Coronary artery (tissue), 2 donors: ENCODE data around the gene BRD3OS.

Source experiments
- DNase-seq: peaks from one replicate; pipeline ENCODE4 v3.0.0-alpha.2; 2017; ENCODE audit warnings: low spot score
- H3K27ac ChIP-seq, 2 donors: fragments of 200-600 bp; sonication (generic); one replicate each; pipeline ENCODE4 v1.5.1; 2016 to 2019
- H3K4me3 ChIP-seq: fragments of 200-600 bp; sonication (generic); 2 replicates; pipeline ENCODE4 v1.5.1; 2016; ENCODE audit warnings: mild to moderate bottlenecking, moderate library complexity
- TF ChIP-seq, protein P1 (sequence below): fragments of 200-600 bp; sonication (generic); IDR thresholded peaks from one replicate; pipeline ENCODE4 v1.5.1; 2019; ENCODE audit warnings: antibody characterized with exemption

BRD3OS gene

DNA sequence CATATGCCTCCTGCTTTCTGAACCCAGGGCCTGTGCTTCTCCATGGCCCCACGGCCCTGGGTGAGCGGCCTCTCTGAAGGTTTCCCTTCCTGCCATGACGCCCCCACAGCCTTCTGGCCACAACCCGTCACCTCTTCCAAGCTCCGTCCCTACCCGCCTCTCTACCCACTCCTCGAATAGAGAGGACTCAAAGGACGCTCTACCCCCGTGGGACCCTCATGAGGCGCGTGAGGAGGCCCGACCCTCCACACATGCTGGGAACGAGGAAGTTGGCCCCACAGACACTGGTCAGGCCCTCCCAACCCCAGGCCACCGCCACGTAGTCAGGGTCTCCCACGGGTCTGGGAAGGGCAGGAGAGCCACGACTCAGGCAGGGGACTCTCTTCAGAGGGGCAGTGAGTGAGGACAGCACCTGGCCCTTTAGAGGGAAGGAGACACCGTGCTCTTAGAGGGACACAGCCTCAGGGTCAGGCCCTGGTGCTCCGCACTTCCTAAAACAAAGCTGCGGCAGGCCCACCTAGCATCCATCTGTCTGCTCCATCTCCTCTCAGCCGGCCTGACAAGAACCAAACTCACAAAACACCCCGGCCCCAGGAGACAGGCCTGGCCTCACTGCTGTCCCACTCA lies 37.3 kb downstream of the BRD3OS start:
- no peak for DNase-seq
- TF ChIP-seq, protein P1, sequence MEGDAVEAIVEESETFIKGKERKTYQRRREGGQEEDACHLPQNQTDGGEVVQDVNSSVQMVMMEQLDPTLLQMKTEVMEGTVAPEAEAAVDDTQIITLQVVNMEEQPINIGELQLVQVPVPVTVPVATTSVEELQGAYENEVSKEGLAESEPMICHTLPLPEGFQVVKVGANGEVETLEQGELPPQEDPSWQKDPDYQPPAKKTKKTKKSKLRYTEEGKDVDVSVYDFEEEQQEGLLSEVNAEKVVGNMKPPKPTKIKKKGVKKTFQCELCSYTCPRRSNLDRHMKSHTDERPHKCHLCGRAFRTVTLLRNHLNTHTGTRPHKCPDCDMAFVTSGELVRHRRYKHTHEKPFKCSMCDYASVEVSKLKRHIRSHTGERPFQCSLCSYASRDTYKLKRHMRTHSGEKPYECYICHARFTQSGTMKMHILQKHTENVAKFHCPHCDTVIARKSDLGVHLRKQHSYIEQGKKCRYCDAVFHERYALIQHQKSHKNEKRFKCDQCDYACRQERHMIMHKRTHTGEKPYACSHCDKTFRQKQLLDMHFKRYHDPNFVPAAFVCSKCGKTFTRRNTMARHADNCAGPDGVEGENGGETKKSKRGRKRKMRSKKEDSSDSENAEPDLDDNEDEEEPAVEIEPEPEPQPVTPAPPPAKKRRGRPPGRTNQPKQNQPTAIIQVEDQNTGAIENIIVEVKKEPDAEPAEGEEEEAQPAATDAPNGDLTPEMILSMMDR: no peak
- Histone ChIP-seq H3K27ac (no peak overlapping the region), H3K4me3 (no peak overlapping the region)

DNA sequence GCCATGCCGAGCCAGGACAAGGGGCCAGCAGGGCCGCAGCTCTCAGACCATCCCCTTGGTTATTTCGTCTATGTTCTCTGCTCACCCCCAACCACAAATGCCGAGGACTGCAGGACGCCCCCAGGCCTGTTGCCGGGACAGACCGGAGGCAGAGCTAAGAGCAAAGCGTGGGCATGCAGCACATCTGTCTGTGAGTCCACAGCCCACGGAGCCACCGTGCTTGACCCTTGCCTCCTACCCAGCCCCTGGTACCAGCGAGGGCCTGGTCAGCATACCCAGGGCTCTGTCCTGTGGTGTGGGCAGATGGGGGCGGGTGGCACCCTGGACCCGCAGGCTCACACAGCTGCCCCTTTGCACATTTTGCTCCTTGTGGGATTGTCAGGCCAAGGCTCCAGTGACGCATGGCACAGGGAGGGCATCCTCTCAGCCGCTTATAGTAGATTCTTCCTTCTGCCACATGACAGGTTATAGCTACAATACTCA lies 37.8 kb downstream of the BRD3OS start:
- H3K4me3 ChIP-seq: no peak overlapping the region
- H3K27ac ChIP-seq: no peak overlapping the region
- no peak for DNase-seq
- TF ChIP-seq, protein P1: no peak

DNA sequence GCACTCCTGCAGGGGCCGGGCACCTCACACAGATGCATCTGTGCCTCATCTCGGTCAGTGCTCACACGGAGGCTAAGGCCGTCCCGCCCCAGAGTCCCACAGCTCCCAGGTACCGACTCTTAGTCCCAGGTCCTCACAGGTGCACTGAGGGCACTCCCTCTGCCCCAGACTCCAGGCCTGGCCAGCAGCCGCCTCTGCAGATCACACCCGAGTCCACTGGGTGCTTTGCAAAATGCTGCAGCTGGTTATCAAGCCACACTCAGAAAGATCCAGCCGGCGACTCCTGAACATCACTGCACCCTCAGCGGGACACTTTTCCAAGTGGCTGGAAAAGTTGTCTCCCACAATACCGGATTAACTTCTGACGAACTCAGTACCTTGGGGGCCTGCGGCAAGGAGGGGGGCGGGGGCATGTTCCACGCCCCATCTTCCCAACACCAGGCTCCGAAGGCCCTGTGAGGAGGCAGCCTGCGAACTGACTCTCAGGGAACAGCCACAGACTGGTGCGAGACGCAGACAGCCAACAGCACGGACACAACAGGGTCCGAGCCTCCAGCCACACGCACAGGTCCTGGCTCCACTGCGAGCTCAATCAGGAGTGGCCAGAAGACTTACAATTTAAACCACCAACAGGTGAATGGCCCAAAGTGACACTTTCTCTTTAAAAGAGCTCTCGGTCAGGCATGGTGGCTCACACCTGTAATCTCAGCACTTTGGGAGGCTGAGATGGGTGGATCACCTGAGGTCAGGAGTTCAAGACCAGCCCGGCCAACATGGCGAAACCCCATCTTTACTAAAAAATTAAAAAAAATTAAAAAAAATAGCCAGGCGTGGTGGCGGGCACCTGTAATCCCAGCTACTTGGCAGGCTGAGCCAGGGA lies 38.5 kb downstream of the BRD3OS start:
- no peak for DNase-seq
- Histone ChIP-seq H3K4me3 (no peak overlapping the region), H3K27ac (no peak overlapping the region)
- TF ChIP-seq, protein P1: no peak

DNA sequence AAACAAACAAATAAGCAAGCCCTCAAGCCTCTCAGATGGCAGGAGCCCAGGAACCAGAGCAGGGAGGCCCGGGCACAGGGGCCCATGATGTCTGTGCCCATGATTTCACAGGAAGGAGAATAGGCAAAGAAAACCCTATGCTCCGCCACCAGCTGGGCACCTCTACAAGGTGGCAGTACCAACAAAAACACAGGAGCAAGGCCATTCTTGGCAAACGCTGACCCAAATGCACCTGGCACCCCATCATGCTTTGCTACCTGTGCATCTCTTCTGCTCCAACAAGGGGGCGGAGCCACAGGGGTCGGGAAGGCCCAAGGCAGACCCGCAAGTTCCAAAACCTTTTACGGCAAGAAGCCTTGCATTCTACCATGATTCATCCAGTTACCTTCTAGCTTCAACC lies 39.4 kb downstream of the BRD3OS start:
- DNase-seq: no peak
- TF ChIP-seq, protein P1: no peak
- no peak overlapping the region for H3K27ac ChIP-seq
- no peak overlapping the region for H3K4me3 ChIP-seq

DNA sequence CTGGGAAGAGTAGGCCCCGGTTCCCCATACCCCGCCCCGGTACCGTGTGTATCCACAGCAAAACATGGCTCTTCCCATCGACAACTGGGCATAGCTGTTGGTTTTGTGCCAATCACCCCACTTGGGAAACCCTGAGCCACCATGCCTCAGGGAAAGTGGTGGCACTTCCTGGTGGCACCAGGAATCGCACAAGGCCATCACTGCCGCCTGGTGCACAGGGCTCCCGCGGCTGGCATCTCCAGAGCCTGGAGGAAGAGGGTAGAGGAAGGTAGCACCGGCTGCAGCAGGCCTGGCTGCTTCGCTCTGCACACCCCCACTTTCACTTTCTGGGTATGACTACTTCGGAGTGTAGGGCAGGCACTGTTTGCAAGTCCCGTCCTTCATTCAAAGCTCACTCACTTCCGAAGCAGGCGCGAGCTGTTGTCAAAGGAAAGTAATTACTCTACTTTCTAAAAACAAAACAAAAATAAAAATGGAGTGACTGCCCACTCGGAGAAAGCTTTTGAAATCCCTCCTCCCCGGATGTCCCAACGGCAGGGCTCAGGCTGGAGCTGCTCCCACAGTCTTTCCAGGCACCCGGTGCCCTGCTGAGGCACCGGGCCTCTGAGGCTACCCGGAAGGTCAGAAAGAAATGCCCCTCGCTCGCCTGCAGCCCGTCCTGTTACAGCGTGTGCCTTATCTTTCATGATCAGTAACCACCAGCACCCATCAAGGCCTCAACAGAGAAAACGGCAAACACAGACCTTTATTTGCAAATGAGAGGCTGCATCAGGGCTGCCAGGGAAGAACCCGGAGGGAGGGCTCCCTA lies 40.5 kb downstream of the BRD3OS start:
- H3K27ac ChIP-seq: peak overlapping the region; percentile 54 to 55
- no peak for DNase-seq
- TF ChIP-seq, protein P1: no peak

DNA sequence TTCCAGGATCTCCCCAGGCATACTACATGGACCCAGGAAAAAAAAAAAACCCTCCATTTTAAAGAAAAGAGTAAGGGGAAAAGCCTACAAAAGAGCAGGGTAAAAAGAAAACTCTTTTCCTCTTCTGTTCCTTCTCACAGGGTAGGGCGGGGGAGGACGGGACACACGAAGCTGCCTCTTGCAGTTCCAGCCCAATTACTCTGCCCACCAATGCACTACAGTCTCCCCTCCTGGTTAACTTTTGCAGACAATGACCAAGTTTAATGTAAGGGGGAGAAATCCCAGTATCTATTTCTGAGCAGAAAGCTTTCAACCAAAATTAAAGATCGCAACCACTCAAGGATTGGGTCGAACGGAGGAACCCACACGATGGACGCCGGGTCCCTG lies 41.2 kb downstream of the BRD3OS start:
- DNase-seq: no peak

More for the DNA sequence above, 40.5 kb downstream of the BRD3OS start:
- H3K4me3 ChIP-seq: peak overlapping the region; percentile 92

More for the DNA sequence above, 41.2 kb downstream of the BRD3OS start:
- H3K4me3 ChIP-seq: peak overlapping the region; percentile 92
- TF ChIP-seq, protein P1: no peak
- H3K27ac ChIP-seq: peak overlapping the region; percentile 54 to 99
